ENCODE results near the gene LOXL1.

The LOXL1 gene

GRCh38 chr15:73994912-73995622 lies 68.8 kb downstream of the LOXL1 start:
- DNase-seq: peak; percentile 63

- DNase-seq: peak; percentile 74
Observed at GRCh38 chr15:73996267-73996666, 70.0 kb downstream of the LOXL1 start.

GRCh38 chr15:73996939-73997338 lies 70.7 kb downstream of the LOXL1 start:
- peak; percentile 84 for DNase-seq

- DNase-seq: no peak
Observed at GRCh38 chr15:73997986-73998385, 71.7 kb downstream of the LOXL1 start.
